Measurements from ENCODE around the gene SWT1. TPM values are rescaled to one million over a fixed set of nuclear protein-coding genes. Genes with fewer than 3 reads are reported as not detected.

The SWT1 gene
- total and polyA plus RNA-seq, 9 of the 15 experiments (the other 6 are each of a cell fraction or from before 2014, with no cell fraction given) = 1.5 to 3.4 (median 2.3) TPM

DNA sequence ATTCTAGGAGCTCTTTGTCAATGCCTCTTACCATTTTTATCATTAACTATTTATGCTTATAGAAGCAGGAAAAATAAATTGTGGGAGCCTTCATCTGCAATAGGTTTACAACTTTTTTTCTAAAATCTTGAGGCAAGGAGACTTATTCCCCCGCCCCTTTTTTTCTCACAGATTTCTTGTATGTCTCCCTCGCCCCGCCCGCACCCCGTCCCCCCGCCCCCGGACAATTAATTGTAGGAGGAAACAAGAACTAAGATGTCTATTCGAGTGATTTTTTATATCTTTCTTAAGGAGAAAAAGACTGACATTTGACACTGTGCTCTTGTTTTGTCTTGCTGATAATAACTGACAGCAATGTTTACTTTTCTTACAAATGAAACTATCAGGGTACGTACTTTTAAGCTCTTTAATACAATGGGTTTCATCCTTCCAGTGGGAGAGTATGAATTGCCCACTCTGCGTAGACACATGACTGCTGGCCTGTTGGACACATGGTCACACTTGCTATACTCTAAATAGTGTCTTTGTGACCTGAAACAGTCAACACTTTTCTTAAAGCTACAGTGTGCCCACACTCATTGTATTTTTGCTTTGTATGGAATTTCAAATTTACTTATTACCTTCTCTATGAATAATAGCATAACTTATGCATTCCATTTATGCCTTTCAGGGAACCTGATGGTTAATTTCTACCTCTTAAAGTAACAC, 161.6 kb downstream of the SWT1 start:
- ATAC-seq (no peak), DNase-seq (ENCODE audit: extremely low read depth in 1 of 4, low spot score in 3 of 4) (peak; percentile 36 to 53 (median 46)), FAIRE-seq (no peak)
- Histone ChIP-seq H3K79me2 (ENCODE audit: control insufficient read depth, insufficient read depth, low read length) (peaks cover 44% of the 10 kb centered on the region), H3K4me3 (0 out of 2 replicates have a peak overlapping the region, but pooled peaks have one; percentile 77), H4K20me1 (replicated peaks; ENCODE audit: control insufficient read depth, insufficient read depth, low read length) (peaks cover 20% of the 10 kb centered on the region), H3K36me3 (ENCODE audit: control insufficient read depth, insufficient read depth, low read length) (peaks cover 4% of the 10 kb centered on the region; the same call in 2 of the 3 replicates), H3K27ac (ENCODE audit: extremely low read depth, low read depth, low read length) (peak overlapping the region; percentile 97; the same call in 2 of the 3 replicates), H3K9ac (ENCODE audit: insufficient read depth in 1 of 2, low read depth in 2 of 2, low read length in 2 of 2) (peak overlapping the region in 1 of 2 experiments; percentile 79; a peak in 1 of 4 replicates), H3K4me2 (ENCODE audit: insufficient read depth, low read length) (peak overlapping the region; percentile 94), H3K9me1 (ENCODE audit: control insufficient read depth, insufficient read depth, low read length) (no peaks in the 10 kb centered on the region), H3K4me1 (replicated peaks in 1 of 2; ENCODE audit: control insufficient read depth in 2 of 2, insufficient read depth in 2 of 2, low read length in 2 of 2) (peaks cover 20 to 26% of the 10 kb centered on the region in 2 experiments), H3K27me3 (ENCODE audit: control insufficient read depth in 2 of 2, insufficient read depth in 2 of 2, low read length in 2 of 2) (no peaks in the 10 kb centered on the region), H3K9me3 (replicated peaks; ENCODE audit: control insufficient read depth, insufficient read depth, low read depth, low read length) (no peaks in the 10 kb centered on the region), H2AFZ (ENCODE audit: low read depth, low read length) (peak overlapping the region; percentile 97)
- in situ Hi-C loops (cut with MboI) (no loop called here), intact Hi-C loops (cut with micrococcal nuclease) (loop anchor here (2.0 to 10.0 kb wide), 9 partner anchors 114 to 796 kb away; partner anchors contain the start of genes EDEM3 and RNF2)
- ChIA-PET POLR2A (interaction anchor here (0.5 to 3.6 kb wide), 3 partner anchors 13 to 219 kb away, joined by 3 to 30 read pairs (median 4); no protein-coding TSS in a partner anchor), CTCF (ENCODE audit: low intra/inter-chr PET ratio) (no interaction called here)
- no TSS peak for BruUV-seq (replicated peaks)
- 38% methylated on average over 4 of the region's 10 CpGs for WGBS (ENCODE audit: insufficient coverage, low coverage, missing lambda C conversion rate)
- TF ChIP-seq FOXK1 (CRISPR knock-in tag; IDR thresholded peaks at IDR 0.05; ENCODE audit: borderline replicate concordance) = 0 out of 2 replicates have a peak, but pooled peaks have one; percentile 5
- no peak for TF ChIP-seq HIVEP1 (CRISPR knock-in tag; IDR thresholded peaks at IDR 0.05)
- TF ChIP-seq FOXA3 (CRISPR knock-in tag; conservative IDR thresholded peaks at IDR 0.05 in 1 of 2, IDR thresholded peaks at IDR 0.05 in 1 of 2) = 0 out of 4 replicates have a peak, but pooled peaks of 1 of the 2 experiments have one; percentile 36
- TF ChIP-seq, protein P1, sequence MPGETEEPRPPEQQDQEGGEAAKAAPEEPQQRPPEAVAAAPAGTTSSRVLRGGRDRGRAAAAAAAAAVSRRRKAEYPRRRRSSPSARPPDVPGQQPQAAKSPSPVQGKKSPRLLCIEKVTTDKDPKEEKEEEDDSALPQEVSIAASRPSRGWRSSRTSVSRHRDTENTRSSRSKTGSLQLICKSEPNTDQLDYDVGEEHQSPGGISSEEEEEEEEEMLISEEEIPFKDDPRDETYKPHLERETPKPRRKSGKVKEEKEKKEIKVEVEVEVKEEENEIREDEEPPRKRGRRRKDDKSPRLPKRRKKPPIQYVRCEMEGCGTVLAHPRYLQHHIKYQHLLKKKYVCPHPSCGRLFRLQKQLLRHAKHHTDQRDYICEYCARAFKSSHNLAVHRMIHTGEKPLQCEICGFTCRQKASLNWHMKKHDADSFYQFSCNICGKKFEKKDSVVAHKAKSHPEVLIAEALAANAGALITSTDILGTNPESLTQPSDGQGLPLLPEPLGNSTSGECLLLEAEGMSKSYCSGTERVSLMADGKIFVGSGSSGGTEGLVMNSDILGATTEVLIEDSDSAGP (CRISPR knock-in tag; IDR thresholded peaks at IDR 0.05) = peak; percentile 91
- TF ChIP-seq, protein P2, sequence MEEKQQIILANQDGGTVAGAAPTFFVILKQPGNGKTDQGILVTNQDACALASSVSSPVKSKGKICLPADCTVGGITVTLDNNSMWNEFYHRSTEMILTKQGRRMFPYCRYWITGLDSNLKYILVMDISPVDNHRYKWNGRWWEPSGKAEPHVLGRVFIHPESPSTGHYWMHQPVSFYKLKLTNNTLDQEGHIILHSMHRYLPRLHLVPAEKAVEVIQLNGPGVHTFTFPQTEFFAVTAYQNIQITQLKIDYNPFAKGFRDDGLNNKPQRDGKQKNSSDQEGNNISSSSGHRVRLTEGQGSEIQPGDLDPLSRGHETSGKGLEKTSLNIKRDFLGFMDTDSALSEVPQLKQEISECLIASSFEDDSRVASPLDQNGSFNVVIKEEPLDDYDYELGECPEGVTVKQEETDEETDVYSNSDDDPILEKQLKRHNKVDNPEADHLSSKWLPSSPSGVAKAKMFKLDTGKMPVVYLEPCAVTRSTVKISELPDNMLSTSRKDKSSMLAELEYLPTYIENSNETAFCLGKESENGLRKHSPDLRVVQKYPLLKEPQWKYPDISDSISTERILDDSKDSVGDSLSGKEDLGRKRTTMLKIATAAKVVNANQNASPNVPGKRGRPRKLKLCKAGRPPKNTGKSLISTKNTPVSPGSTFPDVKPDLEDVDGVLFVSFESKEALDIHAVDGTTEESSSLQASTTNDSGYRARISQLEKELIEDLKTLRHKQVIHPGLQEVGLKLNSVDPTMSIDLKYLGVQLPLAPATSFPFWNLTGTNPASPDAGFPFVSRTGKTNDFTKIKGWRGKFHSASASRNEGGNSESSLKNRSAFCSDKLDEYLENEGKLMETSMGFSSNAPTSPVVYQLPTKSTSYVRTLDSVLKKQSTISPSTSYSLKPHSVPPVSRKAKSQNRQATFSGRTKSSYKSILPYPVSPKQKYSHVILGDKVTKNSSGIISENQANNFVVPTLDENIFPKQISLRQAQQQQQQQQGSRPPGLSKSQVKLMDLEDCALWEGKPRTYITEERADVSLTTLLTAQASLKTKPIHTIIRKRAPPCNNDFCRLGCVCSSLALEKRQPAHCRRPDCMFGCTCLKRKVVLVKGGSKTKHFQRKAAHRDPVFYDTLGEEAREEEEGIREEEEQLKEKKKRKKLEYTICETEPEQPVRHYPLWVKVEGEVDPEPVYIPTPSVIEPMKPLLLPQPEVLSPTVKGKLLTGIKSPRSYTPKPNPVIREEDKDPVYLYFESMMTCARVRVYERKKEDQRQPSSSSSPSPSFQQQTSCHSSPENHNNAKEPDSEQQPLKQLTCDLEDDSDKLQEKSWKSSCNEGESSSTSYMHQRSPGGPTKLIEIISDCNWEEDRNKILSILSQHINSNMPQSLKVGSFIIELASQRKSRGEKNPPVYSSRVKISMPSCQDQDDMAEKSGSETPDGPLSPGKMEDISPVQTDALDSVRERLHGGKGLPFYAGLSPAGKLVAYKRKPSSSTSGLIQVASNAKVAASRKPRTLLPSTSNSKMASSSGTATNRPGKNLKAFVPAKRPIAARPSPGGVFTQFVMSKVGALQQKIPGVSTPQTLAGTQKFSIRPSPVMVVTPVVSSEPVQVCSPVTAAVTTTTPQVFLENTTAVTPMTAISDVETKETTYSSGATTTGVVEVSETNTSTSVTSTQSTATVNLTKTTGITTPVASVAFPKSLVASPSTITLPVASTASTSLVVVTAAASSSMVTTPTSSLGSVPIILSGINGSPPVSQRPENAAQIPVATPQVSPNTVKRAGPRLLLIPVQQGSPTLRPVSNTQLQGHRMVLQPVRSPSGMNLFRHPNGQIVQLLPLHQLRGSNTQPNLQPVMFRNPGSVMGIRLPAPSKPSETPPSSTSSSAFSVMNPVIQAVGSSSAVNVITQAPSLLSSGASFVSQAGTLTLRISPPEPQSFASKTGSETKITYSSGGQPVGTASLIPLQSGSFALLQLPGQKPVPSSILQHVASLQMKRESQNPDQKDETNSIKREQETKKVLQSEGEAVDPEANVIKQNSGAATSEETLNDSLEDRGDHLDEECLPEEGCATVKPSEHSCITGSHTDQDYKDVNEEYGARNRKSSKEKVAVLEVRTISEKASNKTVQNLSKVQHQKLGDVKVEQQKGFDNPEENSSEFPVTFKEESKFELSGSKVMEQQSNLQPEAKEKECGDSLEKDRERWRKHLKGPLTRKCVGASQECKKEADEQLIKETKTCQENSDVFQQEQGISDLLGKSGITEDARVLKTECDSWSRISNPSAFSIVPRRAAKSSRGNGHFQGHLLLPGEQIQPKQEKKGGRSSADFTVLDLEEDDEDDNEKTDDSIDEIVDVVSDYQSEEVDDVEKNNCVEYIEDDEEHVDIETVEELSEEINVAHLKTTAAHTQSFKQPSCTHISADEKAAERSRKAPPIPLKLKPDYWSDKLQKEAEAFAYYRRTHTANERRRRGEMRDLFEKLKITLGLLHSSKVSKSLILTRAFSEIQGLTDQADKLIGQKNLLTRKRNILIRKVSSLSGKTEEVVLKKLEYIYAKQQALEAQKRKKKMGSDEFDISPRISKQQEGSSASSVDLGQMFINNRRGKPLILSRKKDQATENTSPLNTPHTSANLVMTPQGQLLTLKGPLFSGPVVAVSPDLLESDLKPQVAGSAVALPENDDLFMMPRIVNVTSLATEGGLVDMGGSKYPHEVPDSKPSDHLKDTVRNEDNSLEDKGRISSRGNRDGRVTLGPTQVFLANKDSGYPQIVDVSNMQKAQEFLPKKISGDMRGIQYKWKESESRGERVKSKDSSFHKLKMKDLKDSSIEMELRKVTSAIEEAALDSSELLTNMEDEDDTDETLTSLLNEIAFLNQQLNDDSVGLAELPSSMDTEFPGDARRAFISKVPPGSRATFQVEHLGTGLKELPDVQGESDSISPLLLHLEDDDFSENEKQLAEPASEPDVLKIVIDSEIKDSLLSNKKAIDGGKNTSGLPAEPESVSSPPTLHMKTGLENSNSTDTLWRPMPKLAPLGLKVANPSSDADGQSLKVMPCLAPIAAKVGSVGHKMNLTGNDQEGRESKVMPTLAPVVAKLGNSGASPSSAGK (IDR thresholded peaks at IDR 0.05) = peak; percentile 2
- TF ChIP-seq JUN (IDR thresholded peaks at IDR 0.05; ENCODE audit: borderline replicate concordance, low read depth, low read length) = no peak
- TF ChIP-seq JUN (CRISPR knock-in tag; IDR thresholded peaks at IDR 0.05; ENCODE audit: borderline replicate concordance) = no peak
